Endothelial cell of umbilical vein (primary cell): ENCODE measurements around the gene SMC3. TPM values are rescaled to one million over a fixed set of nuclear protein-coding genes. Genes with fewer than 3 reads are reported as not detected.

Experiments used
- BruUV-seq: library from RNA; stranded (reverse); fragments of 400-500 nt; replicated peaks from 2 replicates; lab custom pipeline; 2021; lab: Mats Ljungman, UMichigan
- CTCF ChIA-PET: fragments of 300-600, 350-600 bp; sonication (Branson Sonifier 250); formaldehyde crosslinking; loops from one replicate; lab custom pipeline; 2021; ENCODE audit warnings: antibody characterized with exemption, inconsistent platforms; lab: Charles Lee
- POLR2A ChIA-PET: fragments of 300-600, 350-600 bp; sonication (Branson Sonifier 250); formaldehyde crosslinking; loops from one replicate; lab custom pipeline; 2021; ENCODE audit warnings: antibody characterized with exemption, inconsistent platforms; lab: Charles Lee
- DNase-seq: peaks from one replicate; pipeline ENCODE4 v3.0.0-alpha.2; 2011; ENCODE audit warnings: low read depth, low spot score
- FAIRE-seq: peaks from 2 replicates; lab custom pipeline; 2011; peaks lifted over from hg19 to GRCh38; lab: Jason Lieb, UNC
- H2AFZ ChIP-seq: 2 replicates; pipeline ENCODE4 v1.6.0; 2012; ENCODE audit warnings: low read depth, low read length, control low read depth, inconsistent platforms
- H3K27ac ChIP-seq: 2 replicates; pipeline ENCODE4 v1.5.1; 2011; ENCODE audit warnings: low read depth, mild to moderate bottlenecking, control low read depth, low read length, moderate library complexity; ENCODE audit not compliant: insufficient read depth
- H3K27me3 ChIP-seq, 2 experiments: 2 replicates each; pipeline versions ENCODE4 v1.6.0 to v1.6.1; 2011; ENCODE audit warnings: low read length in 2 of 2, mixed read lengths in 1 of 2; ENCODE audit not compliant: control insufficient read depth in 2 of 2, insufficient read depth in 2 of 2
- H3K36me3 ChIP-seq, 2 experiments: 2 replicates in 1 of 2; 3 replicates in 1 of 2; pipeline ENCODE4 v1.5.1; 2011; ENCODE audit warnings: low read length in 2 of 2, mild to moderate bottlenecking in 1 of 2, moderate library complexity in 1 of 2; ENCODE audit not compliant: control insufficient read depth in 2 of 2, insufficient read depth in 2 of 2; ENCODE audit errors: extremely low read depth in 1 of 2
- H3K4me1 ChIP-seq: 3 replicates; pipeline ENCODE4 v1.5.1; 2011; ENCODE audit warnings: mild to moderate bottlenecking, low read length; ENCODE audit not compliant: control insufficient read depth, insufficient read depth; ENCODE audit errors: extremely low read depth
- H3K4me2 ChIP-seq: 2 replicates; pipeline ENCODE4 v1.6.1; 2011; ENCODE audit warnings: low read length, control low read depth, mixed read lengths; ENCODE audit not compliant: insufficient read depth
- H3K4me3 ChIP-seq, 3 experiments: fragments of 200-600 bp in 1 of 3; sonication (generic), shearing (Covaris generic) in 1 of 3; replicated peaks in 1 of 3; 2 replicates each; pipeline ENCODE4 v1.5.1; 2011 to 2016; ENCODE audit warnings: control low read depth in 3 of 3, low read length in 3 of 3, mild to moderate bottlenecking in 2 of 3, inconsistent platforms in 1 of 3, low read depth in 1 of 3, moderate library complexity in 1 of 3; ENCODE audit not compliant: insufficient read depth in 1 of 3
- H3K79me2 ChIP-seq: 2 replicates; pipeline ENCODE4 v1.6.0; 2012; ENCODE audit warnings: low read length, inconsistent platforms; ENCODE audit not compliant: control insufficient read depth, insufficient read depth
- H3K9ac ChIP-seq: replicated peaks from 2 replicates; pipeline ENCODE3; 2011; ENCODE audit warnings: low read length, control low read depth; ENCODE audit not compliant: insufficient read depth; ENCODE audit errors: extremely low read depth
- H3K9me1 ChIP-seq: replicated peaks from 3 replicates; pipeline ENCODE4 v1.6.0; 2011; ENCODE audit warnings: mild to moderate bottlenecking, low read length; ENCODE audit not compliant: control insufficient read depth, insufficient read depth; ENCODE audit errors: extremely low read depth
- H3K9me3 ChIP-seq: replicated peaks from 2 replicates; pipeline ENCODE4 v1.5.1; 2012; ENCODE audit warnings: low read length, inconsistent platforms; ENCODE audit not compliant: control insufficient read depth, insufficient read depth
- H4K20me1 ChIP-seq: replicated peaks from 2 replicates; pipeline ENCODE3; 2011; ENCODE audit warnings: mild to moderate bottlenecking, low read length; ENCODE audit not compliant: control insufficient read depth, insufficient read depth; ENCODE audit errors: extremely low read depth
- GATA2 ChIP-seq: IDR thresholded peaks from 2 replicates; pipeline ENCODE4 v1.7.0; 2011; ENCODE audit warnings: low read depth, mild to moderate bottlenecking, moderate library complexity, mixed read lengths, low read length; ENCODE audit not compliant: insufficient read length, insufficient read depth
- JUN ChIP-seq: IDR thresholded peaks from 2 replicates; pipeline ENCODE4 v1.6.1; 2011; ENCODE audit warnings: borderline replicate concordance, low read depth; ENCODE audit not compliant: insufficient read length, insufficient read depth
- POLR2A ChIP-seq: IDR thresholded peaks from 2 replicates; pipeline ENCODE4 v1.6.1; 2012; ENCODE audit warnings: low read depth, mild to moderate bottlenecking, control low read depth, low read length
- POLR2AphosphoS5 ChIP-seq: IDR thresholded peaks from 2 replicates; pipeline ENCODE4 v1.6.1; 2012; ENCODE audit warnings: low read depth, mild to moderate bottlenecking, control low read depth, low read length, moderate library complexity; ENCODE audit not compliant: insufficient read depth
- dilution Hi-C: fragments of 300-500 bp; cut with MboI; formaldehyde crosslinking; loops from one replicate; pipeline ENCODE4 v1.15.0; 2019; ENCODE audit warnings: low sequenced_read_pairs; ENCODE audit not compliant: extremely low pct_ligation_motif_present
- intact Hi-C: fragments of 100-400 bp; cut with micrococcal nuclease; formaldehyde crosslinking; loops from one replicate; pipeline ENCODE4 v1.10.0; 2022
- polyA plus RNA-seq, 4 experiments: library from polyadenylated mRNA; depleted of rRNA in 3 of 4; stranded (reverse) in 3 of 4; unstranded in 1 of 4; fragments of >200 nt; gene quantifications; 2 replicates each; pipeline versions ENCODE4 v1.2.1 to v1.2.3, GENCODE V29; 2011 to 2012; ENCODE audit warnings: missing spikeins in 1 of 4
- total RNA-seq: library from RNA; stranded (reverse); gene quantifications from 2 replicates; pipeline ENCODE4 v1.2.3, GENCODE V29; 2021
- TF ChIP-seq, protein P1 (sequence below): IDR thresholded peaks from 2 replicates; pipeline ENCODE4 v1.6.1; 2011; ENCODE audit not compliant: insufficient read depth, insufficient read length

The SMC3 gene
- total and polyA plus RNA-seq, 2 donors (not counting 3 experiments of a cell fraction or from before 2014, with no cell fraction given): 5.5 to 44.2 TPM

DNA sequence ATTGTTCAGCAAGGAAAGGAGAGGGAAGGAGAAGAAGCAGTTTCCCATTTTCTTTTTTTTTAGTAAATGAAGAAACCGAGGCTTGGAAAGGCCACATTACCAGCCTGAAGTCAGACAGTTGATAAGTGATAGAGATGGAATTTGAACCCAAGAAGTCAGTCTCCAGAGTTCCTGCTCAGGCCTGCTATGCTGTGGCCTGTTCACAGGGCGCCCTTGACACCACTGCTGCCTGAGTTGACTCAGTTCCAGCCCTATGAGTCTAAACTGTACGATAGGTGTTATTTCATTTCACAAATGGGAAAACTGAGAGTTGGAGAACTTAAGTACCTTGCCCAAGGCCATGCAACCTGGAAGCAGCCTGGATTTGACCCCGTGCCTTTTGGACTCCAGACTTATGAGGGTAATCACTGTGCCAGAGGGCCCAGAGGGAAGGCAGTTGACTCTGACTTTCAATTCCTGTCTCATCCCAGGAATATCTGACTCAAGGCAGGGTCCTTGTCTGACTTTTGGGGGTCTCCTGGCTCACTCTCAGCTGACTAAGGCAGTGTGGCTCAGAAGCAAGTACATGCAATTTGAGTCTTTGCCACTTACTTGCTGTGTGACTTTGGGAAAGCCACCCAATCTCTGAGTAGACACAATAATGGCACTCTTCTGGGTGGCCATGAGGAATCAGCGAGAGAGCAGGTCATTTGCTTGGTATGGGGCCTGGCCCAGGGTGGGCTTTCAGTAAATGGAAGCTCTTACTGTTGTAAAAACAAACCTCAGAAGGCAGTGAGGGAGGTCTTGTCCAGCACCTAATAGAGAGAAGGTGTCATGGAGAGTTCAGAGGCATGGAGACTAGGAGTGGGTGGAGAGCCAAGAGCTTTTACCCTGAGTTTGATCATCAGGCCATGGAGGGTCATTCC lies 58.7 kb downstream of the SMC3 start:
- no peak overlapping the region for H3K4me3 ChIP-seq
- H3K36me3 ChIP-seq: no peaks in the 10 kb centered on the region
- no peaks in the 10 kb centered on the region for H3K79me2 ChIP-seq
- POLR2A ChIA-PET: no interaction called here
- DNase-seq (no peak), FAIRE-seq (no peak)
- no TSS peak for BruUV-seq
- no peaks in the 10 kb centered on the region for H3K9me3 ChIP-seq
- H3K9ac ChIP-seq: no peak overlapping the region
- no peaks in the 10 kb centered on the region for H3K9me1 ChIP-seq
- dilution Hi-C loops (no loop called here), intact Hi-C loops (no loop called here)
- no peak overlapping the region for H3K27ac ChIP-seq
- H3K27me3 ChIP-seq: peaks cover 10 to 22% of the 10 kb centered on the region in 2 experiments
- CTCF ChIA-PET: no interaction called here
- H3K4me1 ChIP-seq: no peaks in the 10 kb centered on the region
- TF ChIP-seq, protein P1, sequence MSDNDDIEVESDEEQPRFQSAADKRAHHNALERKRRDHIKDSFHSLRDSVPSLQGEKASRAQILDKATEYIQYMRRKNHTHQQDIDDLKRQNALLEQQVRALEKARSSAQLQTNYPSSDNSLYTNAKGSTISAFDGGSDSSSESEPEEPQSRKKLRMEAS: no peak
- H4K20me1 ChIP-seq: no peaks in the 10 kb centered on the region
- no peak overlapping the region for H2AFZ ChIP-seq
- no peak overlapping the region for H3K4me2 ChIP-seq

DNA sequence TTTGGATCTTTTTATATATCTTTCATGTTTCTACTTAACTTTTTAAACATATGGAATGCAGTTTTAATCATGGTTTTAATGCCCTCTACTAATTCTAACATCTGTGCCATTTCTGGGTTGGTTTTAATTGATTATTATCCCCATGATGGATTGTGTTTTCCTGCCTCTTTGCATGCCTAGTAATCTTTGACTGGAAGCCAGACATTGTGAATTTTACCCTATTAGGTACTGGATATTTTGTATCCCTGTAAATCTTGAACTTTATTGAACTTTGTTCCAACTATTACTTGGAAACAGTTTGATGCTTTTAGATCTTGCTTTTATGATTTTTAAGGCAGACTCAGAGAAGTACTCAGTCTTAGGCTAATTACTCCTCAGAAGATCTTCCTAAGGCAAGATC lies 60.7 kb downstream of the SMC3 start:
- no peak for FAIRE-seq
- no peak for DNase-seq
- POLR2A ChIA-PET: no interaction called here
- intact Hi-C loops (no loop called here), dilution Hi-C loops (no loop called here)
- Histone ChIP-seq H3K4me2 (no peak overlapping the region), H3K9ac (no peak overlapping the region), H3K9me3 (no peaks in the 10 kb centered on the region), H3K36me3 (no peaks in the 10 kb centered on the region), H3K27ac (no peak overlapping the region), H3K4me1 (no peaks in the 10 kb centered on the region), H3K9me1 (no peaks in the 10 kb centered on the region), H3K4me3 (no peak overlapping the region), H3K27me3 (peaks cover 12 to 18% of the 10 kb centered on the region in 2 experiments), H2AFZ (no peak overlapping the region), H3K79me2 (no peaks in the 10 kb centered on the region), H4K20me1 (no peaks in the 10 kb centered on the region)
- CTCF ChIA-PET: no interaction called here
- TF ChIP-seq GATA2 (no peak), JUN (no peak), POLR2A (no peak), POLR2AphosphoS5 (no peak)
- BruUV-seq: no TSS peak
